Peyer's patch (tissue), 4 donors: ENCODE data around the gene POU2AF2.

Source experiments
- POLR2A ChIP-seq, 2 donors: fragments of 450-650 bp; IDR thresholded peaks; one replicate each; pipeline ENCODE4 v1.5.1; 2017; ENCODE audit warnings: antibody characterized with exemption in 2 of 2, mild to moderate bottlenecking in 2 of 2, moderate library complexity in 2 of 2
- TF ChIP-seq, protein P1 (sequence below), 6 experiments: fragments of 450-650 bp in 4 of 6; fragments of 200-600 bp in 2 of 6; sonication (generic) in 1 of 6; IDR thresholded peaks; one replicate each; pipeline ENCODE4 v1.5.1; 2017 to 2019; ENCODE audit warnings: antibody characterized with exemption in 6 of 6, mild to moderate bottlenecking in 3 of 6, moderate library complexity in 1 of 6

DNA sequence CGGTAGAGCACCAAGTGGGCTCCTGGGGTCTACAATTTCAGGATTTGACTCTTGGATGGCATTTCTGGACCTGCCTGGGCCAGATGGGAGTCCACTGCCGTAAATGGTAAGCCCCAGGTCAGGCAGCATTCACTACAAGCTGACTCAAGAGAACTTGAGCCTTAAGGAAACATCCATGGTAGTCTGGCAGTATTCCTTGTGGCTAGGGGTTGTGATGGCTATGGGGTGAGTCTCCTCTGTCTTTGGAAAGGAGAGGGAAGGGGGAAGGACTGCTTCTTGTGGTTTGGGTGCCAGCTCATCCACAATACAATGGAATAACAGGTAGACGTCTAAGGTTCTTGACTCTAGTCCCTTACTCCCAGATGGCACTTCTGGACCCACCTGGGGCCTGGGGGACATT is 32.3 kb upstream of the POU2AF2 start:
- TF ChIP-seq, protein P1, sequence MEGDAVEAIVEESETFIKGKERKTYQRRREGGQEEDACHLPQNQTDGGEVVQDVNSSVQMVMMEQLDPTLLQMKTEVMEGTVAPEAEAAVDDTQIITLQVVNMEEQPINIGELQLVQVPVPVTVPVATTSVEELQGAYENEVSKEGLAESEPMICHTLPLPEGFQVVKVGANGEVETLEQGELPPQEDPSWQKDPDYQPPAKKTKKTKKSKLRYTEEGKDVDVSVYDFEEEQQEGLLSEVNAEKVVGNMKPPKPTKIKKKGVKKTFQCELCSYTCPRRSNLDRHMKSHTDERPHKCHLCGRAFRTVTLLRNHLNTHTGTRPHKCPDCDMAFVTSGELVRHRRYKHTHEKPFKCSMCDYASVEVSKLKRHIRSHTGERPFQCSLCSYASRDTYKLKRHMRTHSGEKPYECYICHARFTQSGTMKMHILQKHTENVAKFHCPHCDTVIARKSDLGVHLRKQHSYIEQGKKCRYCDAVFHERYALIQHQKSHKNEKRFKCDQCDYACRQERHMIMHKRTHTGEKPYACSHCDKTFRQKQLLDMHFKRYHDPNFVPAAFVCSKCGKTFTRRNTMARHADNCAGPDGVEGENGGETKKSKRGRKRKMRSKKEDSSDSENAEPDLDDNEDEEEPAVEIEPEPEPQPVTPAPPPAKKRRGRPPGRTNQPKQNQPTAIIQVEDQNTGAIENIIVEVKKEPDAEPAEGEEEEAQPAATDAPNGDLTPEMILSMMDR (IDR thresholded peaks at IDR 0.05) = no peak
- no peak for TF ChIP-seq POLR2A (IDR thresholded peaks at IDR 0.05)
